Measurements from ENCODE around the gene CRYBB1. TPM values are rescaled to one million over a fixed set of nuclear protein-coding genes. Genes with fewer than 3 reads are reported as not detected.

The CRYBB1 gene
- total RNA-seq, 2 experiments from 2014 or later = not detected

DNA sequence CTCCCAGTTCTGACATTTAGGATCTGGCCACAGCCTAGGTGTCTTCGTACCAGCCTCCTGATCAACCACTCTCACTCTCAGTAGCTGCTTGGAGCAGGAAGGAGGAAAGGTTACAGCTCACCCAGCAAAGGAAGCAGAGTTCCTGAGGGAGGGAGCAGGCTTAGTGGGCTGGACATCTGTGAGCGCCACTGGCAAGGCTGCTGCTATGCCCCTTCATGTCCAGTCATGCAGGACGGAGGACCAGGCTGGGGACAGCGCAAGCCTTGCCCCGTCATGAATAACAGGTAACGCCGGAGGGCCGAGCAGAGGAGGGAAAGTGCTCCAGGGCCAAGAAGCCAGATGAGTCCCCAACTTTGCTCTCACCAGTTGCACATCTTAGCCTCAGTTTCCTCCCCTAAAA is 53.6 kb downstream of the CRYBB1 start:
- ChIA-PET POLR2A (no interaction called here), CTCF (interaction anchor here (2.0 kb wide), 1 partner anchor 78 kb away, joined by 5 read pairs; no protein-coding TSS in a partner anchor)
- Mint-ChIP-seq H3K4me3 (no peak overlapping the region), H3K27me3 (no peaks in the 10 kb centered on the region), H3K9me3 (no peaks in the 10 kb centered on the region), H3K4me1 (peaks cover 22% of the 10 kb centered on the region), H3K27ac (no peak overlapping the region), H3K36me3 (ENCODE audit: low read depth) (peaks cover 3% of the 10 kb centered on the region)
- DNase-seq = no peak

DNA sequence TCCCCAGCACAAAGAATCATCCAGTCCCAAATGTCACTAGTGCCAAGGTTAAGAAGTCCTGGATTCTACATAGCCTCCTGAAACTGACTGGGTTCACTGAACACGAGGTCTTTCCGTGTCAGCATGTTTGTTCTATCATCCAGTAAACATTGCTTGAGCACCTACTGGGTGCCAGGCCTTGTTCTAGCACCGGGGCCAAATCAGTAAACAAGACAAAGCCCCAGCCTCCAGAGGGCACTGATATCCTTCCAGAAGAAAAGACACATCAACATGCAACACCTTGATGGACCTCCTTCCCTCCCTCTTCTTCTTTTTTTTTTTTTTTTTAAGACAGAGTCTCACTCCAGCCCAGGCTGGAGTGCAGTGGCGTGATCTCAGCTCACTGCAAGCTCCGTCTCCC is 54.8 kb downstream of the CRYBB1 start:
- H3K36me3 Mint-ChIP-seq (ENCODE audit: low read depth) = no peaks in the 10 kb centered on the region
- peak; percentile 16 for DNase-seq
- no peaks in the 10 kb centered on the region for H3K27me3 Mint-ChIP-seq
- H3K9me3 Mint-ChIP-seq = no peaks in the 10 kb centered on the region
- ChIA-PET CTCF (no interaction called here), POLR2A (no interaction called here)
- H3K27ac Mint-ChIP-seq = peak overlapping the region; percentile 36
- H3K4me1 Mint-ChIP-seq = peaks cover 14% of the 10 kb centered on the region
- no peak overlapping the region for H3K4me3 Mint-ChIP-seq

DNA sequence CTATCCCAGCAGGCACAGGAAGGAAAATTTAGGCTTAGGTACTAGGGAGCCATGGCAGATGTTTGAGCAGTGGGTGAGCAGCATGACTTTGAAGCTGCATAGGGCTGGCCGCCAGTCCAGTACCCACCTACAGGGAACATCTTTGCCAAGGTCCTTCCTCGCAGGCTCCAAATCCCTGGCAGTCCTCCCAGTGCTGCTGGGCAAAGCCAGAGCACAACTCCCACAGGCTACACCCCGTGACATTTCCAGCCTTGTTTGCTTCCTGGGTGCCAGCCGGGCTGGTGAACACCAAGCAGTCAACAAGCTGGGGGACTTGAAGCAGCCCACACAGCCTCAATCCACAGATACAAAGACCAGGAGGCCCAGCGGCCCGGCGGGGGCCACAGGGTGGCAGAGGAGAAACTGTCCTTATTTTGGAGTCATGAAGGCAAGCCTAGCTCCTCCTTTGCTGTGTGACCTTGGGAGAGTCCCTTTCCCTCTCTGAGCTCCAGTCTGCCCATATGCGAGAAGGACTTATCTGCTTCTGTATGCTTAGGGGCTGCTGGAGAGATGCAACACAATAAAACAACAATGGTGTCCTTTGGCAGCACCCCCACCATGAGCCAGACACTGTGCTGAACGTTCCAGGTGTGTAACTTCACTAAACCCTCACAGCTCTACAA is 55.9 kb downstream of the CRYBB1 start:
- ChIA-PET POLR2A (no interaction called here), CTCF (no interaction called here)
- DNase-seq = no peak
- peaks cover 12% of the 10 kb centered on the region for H3K4me1 Mint-ChIP-seq
- no peak overlapping the region for H3K4me3 Mint-ChIP-seq
- no peaks in the 10 kb centered on the region for H3K27me3 Mint-ChIP-seq
- peak overlapping the region; percentile 36 for H3K27ac Mint-ChIP-seq
- H3K36me3 Mint-ChIP-seq (ENCODE audit: low read depth) = no peaks in the 10 kb centered on the region
- no peaks in the 10 kb centered on the region for H3K9me3 Mint-ChIP-seq

DNA sequence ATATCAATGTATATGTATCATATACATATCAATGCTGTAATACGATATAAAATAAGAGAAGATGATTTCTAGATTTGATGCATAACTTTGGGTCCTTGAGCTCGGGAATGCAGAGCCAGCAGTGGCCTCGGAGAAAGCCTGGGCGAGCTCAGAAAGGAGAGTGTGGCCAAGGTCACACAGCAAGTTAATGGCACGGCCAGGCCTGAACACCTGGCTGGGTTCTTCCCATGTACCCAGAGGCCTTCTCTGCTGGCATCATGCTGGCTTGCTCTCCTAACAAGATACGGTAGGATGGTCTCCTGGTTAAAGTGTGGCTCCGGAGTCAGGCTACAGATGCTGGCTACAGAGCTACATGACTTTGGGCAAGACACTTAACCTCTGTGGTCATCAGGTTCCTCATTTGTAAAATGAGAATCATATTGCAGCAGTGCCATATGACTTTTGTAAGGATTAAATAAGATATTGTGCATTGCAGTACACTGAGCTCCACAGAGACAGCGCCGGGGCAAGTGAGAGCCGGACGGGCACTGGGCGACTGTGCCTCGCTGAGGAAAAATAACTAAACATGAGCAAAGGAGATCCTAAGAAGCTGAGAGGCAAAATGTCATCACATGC is 57.8 kb downstream of the CRYBB1 start:
- no peaks in the 10 kb centered on the region for H3K9me3 Mint-ChIP-seq
- ChIA-PET CTCF (interaction anchor here (0.7 kb wide), 2 partner anchors 13 to 19 kb away, joined by 3 read pairs; no protein-coding TSS in a partner anchor), POLR2A (interaction anchor here (0.6 kb wide), 1 partner anchor 94 kb away, joined by 3 read pairs; no protein-coding TSS in a partner anchor)
- DNase-seq = no peak
- H3K27ac Mint-ChIP-seq = no peak overlapping the region
- H3K4me3 Mint-ChIP-seq = no peak overlapping the region
- H3K4me1 Mint-ChIP-seq = peaks cover 2% of the 10 kb centered on the region
- no peaks in the 10 kb centered on the region for H3K36me3 Mint-ChIP-seq (ENCODE audit: low read depth)
- no peaks in the 10 kb centered on the region for H3K27me3 Mint-ChIP-seq

DNA sequence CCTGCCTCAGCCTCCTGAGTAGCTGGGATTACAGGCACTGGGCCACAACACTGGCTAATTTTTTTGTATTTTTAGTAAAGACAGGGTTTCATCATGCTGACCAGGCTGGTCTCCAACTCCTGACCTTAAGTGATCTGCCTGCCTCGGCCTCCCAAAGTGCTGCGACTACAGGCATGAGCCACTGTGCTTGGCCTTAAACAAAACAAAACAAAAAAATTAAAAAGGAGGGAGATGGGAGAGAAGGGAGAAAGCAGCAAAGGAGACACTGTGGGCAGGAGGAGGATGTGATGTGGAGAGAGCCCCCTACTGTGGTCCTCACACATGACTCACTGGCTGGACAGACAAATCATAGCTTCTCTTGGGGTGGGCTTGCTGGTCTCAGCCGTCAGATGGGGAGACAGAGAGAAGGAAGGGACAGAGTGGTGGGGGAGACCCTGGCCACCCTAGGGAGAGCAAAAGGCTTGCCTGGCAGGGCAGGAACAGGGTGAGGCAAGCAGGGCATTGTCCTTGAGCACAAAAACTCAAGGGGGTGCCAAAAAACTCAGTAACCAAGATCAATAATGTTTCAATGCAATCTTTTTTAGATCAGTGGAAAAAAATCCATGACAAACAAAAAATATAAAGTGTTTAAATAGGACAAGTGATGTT is 59.5 kb downstream of the CRYBB1 start:
- Mint-ChIP-seq H3K27me3 (no peaks in the 10 kb centered on the region), H3K9me3 (no peaks in the 10 kb centered on the region), H3K27ac (no peak overlapping the region), H3K4me3 (no peak overlapping the region), H3K4me1 (peaks cover 4% of the 10 kb centered on the region), H3K36me3 (ENCODE audit: low read depth) (no peaks in the 10 kb centered on the region)
- POLR2A ChIA-PET = no interaction called here
- CTCF ChIA-PET = no interaction called here
- no peak for DNase-seq

DNA sequence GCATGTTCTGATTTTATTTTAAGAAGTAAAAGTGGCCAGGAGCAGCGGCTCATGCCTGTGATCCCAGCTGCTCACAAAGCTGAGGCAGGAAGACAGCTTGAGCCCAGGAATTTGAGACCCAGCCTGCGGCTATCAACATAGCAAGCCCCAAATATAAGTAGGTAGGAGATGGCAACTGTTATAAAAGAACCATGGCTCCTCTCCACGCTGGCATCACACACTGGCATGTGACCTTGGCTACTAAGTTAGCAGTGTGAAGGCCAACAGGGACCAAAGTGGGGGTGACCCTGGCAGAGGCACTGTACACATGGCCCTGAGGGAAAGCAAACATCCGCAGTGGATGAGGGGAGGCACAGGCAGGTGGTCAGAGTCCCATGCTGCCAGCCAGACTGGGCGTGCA is 60.9 kb downstream of the CRYBB1 start:
- peaks cover 7% of the 10 kb centered on the region for H3K4me1 Mint-ChIP-seq
- POLR2A ChIA-PET = no interaction called here
- no peak for DNase-seq
- H3K27ac Mint-ChIP-seq = no peak overlapping the region
- no peaks in the 10 kb centered on the region for H3K36me3 Mint-ChIP-seq (ENCODE audit: low read depth)
- CTCF ChIA-PET = no interaction called here
- no peak overlapping the region for H3K4me3 Mint-ChIP-seq
- no peaks in the 10 kb centered on the region for H3K9me3 Mint-ChIP-seq
- H3K27me3 Mint-ChIP-seq = no peaks in the 10 kb centered on the region

DNA sequence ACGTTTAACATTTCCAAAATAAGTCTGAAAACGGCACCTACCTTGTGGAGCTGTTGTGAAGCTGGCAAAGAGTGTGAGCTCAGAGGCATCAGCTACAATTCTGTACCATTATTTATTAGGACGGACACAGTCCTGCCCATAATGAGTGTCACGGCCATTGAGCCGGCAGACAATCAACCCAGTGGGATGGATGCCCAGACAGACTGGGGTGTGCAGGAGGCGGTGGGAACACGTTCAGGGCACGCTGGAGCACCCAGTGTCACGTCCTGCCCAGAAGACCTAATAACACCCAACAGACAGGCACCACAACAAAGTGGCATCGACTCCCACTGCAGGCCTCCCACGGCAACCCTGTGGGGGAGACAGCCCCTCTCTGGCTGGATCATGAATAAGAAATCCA is 62.3 kb downstream of the CRYBB1 start:
- CTCF ChIA-PET = no interaction called here
- H3K27me3 Mint-ChIP-seq = no peaks in the 10 kb centered on the region

DNA sequence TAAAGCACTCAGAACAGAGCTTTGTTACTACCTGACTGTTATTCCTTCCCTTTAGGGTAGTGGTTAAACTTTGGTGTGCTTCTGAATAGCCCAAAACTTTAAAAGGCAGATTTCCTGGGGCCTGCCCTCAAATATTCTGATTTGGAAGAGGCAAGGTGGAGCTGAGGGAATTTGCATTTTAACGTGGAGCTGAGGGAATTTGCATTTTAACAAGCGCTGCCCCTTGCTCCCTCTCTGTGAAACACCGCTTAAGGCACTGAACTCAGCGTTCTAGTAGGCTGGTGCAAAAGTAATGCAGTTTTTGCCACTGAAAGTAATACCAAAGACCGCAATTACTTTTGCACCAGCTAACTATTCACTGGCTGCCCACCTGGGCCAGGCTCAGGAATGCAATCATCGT is 62.9 kb downstream of the CRYBB1 start:
- H3K4me1 Mint-ChIP-seq = peaks cover 7% of the 10 kb centered on the region
- no peaks in the 10 kb centered on the region for H3K9me3 Mint-ChIP-seq
- ChIA-PET POLR2A (no interaction called here), CTCF (interaction anchor here (1.0 kb wide), 1 partner anchor 21 kb away, joined by 3 read pairs; no protein-coding TSS in a partner anchor)
- no peak overlapping the region for H3K27ac Mint-ChIP-seq
- no peaks in the 10 kb centered on the region for H3K27me3 Mint-ChIP-seq
- no peaks in the 10 kb centered on the region for H3K36me3 Mint-ChIP-seq (ENCODE audit: low read depth)
- no peak for DNase-seq
- H3K4me3 Mint-ChIP-seq = no peak overlapping the region

More for the DNA sequence above, 62.3 kb downstream of the CRYBB1 start:
- H3K4me1 Mint-ChIP-seq = peaks cover 7% of the 10 kb centered on the region
- POLR2A ChIA-PET = no interaction called here
- no peaks in the 10 kb centered on the region for H3K9me3 Mint-ChIP-seq
- no peak overlapping the region for H3K4me3 Mint-ChIP-seq
- no peak for DNase-seq
- no peaks in the 10 kb centered on the region for H3K36me3 Mint-ChIP-seq (ENCODE audit: low read depth)
- H3K27ac Mint-ChIP-seq = no peak overlapping the region

DNA sequence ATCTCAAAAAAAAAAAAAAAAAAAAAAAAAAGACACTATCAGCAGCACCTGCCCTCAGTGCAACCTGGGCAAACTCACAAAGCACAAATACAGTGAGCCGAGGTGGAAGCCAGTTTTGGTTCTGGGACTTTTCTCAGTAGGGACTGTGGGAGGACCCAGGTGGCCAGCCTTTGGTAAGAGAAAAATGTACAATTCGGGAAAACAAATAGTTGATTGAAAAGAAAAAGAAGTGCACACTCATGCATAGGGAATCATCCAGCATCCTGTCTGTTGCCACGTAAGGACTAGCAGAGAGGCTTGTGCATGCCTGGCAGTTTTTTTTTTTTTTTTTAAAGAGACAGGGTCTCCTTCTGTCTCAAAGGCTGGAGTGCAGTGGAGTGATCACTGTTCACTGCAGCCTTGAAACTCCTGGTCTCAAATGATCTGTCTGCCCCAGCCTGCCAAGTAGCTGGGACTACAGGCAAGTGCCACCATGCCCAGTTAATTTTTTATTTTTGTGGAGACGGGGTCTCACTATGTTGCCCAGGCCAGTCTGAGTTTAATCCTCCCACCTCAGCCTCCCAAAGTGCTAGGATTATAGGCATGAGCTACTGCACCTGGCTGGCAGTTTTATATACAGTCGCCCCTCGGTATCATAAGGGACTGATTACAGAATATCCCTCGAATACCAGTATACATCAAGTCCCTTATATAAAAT is 64.6 kb downstream of the CRYBB1 start:
- POLR2A ChIA-PET = no interaction called here
- Mint-ChIP-seq H3K4me3 (no peak overlapping the region), H3K9me3 (no peaks in the 10 kb centered on the region), H3K4me1 (peaks cover 8% of the 10 kb centered on the region), H3K36me3 (ENCODE audit: low read depth) (peaks cover 2% of the 10 kb centered on the region), H3K27me3 (no peaks in the 10 kb centered on the region), H3K27ac (no peak overlapping the region)
- DNase-seq = no peak
- CTCF ChIA-PET = no interaction called here

DNA sequence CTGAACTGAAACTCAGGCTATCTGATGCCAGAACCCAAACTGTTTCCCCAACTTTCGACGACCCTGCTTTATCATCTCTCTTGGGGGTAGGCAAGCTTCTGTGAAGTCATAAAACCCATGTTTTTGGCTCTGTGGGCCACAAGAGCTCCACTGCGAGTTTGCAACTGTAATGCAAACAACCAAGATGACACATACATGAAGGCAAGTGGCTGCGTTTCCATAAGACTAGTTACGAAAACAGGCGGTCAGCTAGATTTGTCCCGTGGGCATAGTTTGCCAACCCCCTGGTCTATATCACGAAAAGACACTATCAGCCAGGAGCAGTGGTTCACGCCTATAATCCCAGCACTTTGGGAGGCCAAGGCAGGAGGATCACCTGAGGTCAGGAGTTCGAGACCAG is 65.4 kb downstream of the CRYBB1 start:
- no peak for DNase-seq
- Mint-ChIP-seq H3K4me1 (peaks cover 15% of the 10 kb centered on the region), H3K9me3 (peaks cover 4% of the 10 kb centered on the region), H3K4me3 (no peak overlapping the region), H3K27me3 (no peaks in the 10 kb centered on the region), H3K27ac (no peak overlapping the region), H3K36me3 (ENCODE audit: low read depth) (peaks cover 8% of the 10 kb centered on the region)
- ChIA-PET POLR2A (no interaction called here), CTCF (no interaction called here)

DNA sequence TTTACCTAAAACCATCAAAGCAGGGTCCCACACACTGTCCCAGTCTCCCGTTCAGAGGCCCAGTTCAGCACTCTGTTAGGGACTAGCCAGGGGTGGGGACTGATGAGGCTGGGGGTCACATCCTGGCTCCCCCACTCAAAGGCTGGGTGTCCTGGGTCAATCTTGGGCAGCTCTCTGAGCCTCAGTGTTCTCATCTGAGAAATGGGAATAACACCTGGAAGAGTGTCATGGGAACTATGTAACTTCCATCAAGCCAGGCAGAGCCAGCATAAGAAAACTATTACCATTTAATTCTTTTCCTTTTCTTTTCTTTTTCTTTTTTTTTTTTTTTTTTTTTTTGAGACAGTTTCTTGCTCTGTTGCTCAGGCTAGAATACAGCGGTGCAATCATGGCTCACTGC is 66.3 kb downstream of the CRYBB1 start:
- CTCF ChIA-PET = no interaction called here
- peaks cover 13% of the 10 kb centered on the region for H3K36me3 Mint-ChIP-seq (ENCODE audit: low read depth)

DNA sequence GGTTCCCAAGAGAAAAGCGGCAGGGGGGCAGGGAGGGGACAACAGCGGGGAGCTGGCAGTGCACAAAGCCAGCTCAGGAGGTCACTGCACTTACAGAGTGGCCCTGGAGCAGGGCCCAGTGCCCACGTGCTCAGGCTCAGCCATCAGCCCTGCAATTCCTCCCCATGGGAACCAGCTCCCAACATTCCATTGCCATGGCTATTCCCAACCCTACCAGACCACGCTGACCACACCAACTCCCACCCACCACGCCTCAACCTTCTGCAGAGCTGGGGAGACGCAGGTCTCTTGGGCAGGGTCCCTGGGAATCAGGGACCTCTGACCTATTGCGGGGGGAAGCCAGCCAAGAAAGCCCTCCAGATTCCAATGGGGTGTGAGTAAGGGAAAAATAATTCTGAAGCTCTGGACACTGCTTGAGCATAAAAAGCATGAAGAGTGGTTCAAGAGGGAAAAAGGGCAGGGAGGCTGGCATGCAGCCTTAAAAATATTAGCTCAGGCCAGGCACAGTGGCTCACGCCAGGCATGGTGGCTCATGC is 67.3 kb downstream of the CRYBB1 start:
- POLR2A ChIA-PET = no interaction called here
- no peak overlapping the region for H3K27ac Mint-ChIP-seq
- peaks cover 19% of the 10 kb centered on the region for H3K36me3 Mint-ChIP-seq (ENCODE audit: low read depth)
- no peaks in the 10 kb centered on the region for H3K27me3 Mint-ChIP-seq
- CTCF ChIA-PET = interaction anchor here (1.1 to 1.2 kb wide), 2 partner anchors 11 to 37 kb away, joined by 3 read pairs; no protein-coding TSS in a partner anchor
- no peak for DNase-seq
- H3K4me3 Mint-ChIP-seq = no peak overlapping the region
- peaks cover 6% of the 10 kb centered on the region for H3K9me3 Mint-ChIP-seq
- H3K4me1 Mint-ChIP-seq = peaks cover 28% of the 10 kb centered on the region

More for the DNA sequence above, 66.3 kb downstream of the CRYBB1 start:
- Mint-ChIP-seq H3K27ac (no peak overlapping the region), H3K27me3 (no peaks in the 10 kb centered on the region), H3K4me3 (no peak overlapping the region), H3K9me3 (peaks cover 6% of the 10 kb centered on the region), H3K4me1 (peaks cover 24% of the 10 kb centered on the region)
- POLR2A ChIA-PET = no interaction called here
- no peak for DNase-seq
